Fibroblast of pulmonary artery (primary cell): Measurements from ENCODE around the gene ZNF860.

Experiments
- DNase-seq: peaks from one replicate; pipeline ENCODE4 v3.0.0-alpha.2; 2010; ENCODE audit warnings: low read depth
- H3K4me3 ChIP-seq: replicated peaks from 2 replicates; pipeline ENCODE4 v1.5.1; 2011; ENCODE audit warnings: low read depth, mild to moderate bottlenecking, control low read depth, low read length, moderate library complexity
- TF ChIP-seq, protein P1 (sequence below): IDR thresholded peaks from 2 replicates; pipeline ENCODE4 v1.5.1; 2011; ENCODE audit warnings: mild to moderate bottlenecking, control low read depth, low read length, inconsistent platforms; ENCODE audit errors: missing control alignments

The ZNF860 gene

DNA sequence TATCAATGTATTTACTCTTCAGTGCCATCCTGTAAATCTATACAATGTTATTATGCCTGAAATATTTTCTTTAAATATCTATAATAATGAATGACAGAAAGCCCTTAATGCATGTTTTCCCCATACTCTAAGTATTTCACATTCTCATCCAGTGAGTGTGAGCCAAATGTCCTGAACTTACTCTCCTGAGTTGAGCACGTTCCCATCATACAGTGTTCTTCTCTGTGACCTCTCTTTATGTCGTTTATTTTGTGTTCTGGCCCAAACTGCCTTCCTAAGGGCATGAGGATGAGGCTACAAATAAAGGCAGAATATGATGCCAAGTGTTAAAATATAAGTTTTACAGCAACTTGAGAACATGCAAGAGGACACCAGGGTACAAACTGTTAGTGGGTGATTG lies 3.8 kb upstream of the ZNF860 start:
- H3K4me3 ChIP-seq, result no peak overlapping the region
- DNase-seq, result no peak
- TF ChIP-seq, protein P1, sequence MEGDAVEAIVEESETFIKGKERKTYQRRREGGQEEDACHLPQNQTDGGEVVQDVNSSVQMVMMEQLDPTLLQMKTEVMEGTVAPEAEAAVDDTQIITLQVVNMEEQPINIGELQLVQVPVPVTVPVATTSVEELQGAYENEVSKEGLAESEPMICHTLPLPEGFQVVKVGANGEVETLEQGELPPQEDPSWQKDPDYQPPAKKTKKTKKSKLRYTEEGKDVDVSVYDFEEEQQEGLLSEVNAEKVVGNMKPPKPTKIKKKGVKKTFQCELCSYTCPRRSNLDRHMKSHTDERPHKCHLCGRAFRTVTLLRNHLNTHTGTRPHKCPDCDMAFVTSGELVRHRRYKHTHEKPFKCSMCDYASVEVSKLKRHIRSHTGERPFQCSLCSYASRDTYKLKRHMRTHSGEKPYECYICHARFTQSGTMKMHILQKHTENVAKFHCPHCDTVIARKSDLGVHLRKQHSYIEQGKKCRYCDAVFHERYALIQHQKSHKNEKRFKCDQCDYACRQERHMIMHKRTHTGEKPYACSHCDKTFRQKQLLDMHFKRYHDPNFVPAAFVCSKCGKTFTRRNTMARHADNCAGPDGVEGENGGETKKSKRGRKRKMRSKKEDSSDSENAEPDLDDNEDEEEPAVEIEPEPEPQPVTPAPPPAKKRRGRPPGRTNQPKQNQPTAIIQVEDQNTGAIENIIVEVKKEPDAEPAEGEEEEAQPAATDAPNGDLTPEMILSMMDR, result no peak

DNA sequence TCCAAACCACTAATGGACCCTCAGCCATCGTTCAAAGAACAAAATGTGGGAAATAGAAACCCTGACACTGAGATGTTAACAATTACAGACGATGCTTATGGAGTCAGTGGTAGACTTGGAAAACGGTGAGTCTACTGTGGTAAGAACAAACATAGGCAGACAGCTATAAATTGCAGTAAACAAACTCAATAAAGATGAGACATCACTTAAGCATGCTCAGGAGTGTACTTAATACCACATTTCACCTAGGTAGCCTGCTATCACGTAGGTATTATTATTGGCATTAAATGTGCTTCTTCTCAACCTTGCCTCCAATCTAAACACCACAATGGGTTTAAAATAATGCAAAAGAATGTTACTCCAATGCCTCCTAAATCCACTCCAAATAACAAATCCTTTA lies 3.0 kb upstream of the ZNF860 start:
- no peak for DNase-seq

DNA sequence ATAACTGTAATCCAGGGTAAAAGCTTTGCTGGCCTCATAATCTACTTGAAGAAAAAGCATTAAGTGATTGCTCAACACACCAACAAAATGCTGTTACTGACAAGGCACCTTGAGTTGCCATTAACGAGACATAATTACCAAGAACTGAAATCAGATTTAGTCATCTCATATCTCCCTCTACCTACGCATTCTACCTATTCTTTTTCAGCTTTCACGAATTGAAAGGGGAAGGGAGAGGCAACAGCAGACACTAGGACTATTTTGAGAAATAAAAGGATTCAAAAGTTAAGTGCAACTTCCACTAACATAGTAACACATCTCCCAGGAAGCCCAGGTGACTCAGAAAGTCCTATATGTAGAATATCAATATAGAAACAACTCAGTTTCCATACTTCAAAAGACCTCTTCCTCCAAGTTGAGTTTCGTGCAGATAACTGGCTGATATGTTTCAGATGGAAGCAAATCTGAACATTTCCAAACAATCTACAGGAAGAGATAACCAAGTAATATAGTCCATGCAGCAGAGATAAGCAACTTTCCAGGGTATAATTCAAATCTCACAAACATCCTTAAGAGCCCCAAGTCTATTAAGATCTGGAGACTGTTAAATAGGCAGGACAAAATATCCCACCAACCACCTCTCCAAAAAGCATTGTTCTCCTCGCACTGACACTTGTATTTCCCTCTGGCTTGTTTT lies 2.4 kb upstream of the ZNF860 start:
- TF ChIP-seq, protein P1, result no peak
- peak overlapping the region; percentile 82 for H3K4me3 ChIP-seq
- no peak for DNase-seq

More for the DNA sequence above, 3.0 kb upstream of the ZNF860 start:
- no peak overlapping the region for H3K4me3 ChIP-seq
- TF ChIP-seq, protein P1, result no peak

DNA sequence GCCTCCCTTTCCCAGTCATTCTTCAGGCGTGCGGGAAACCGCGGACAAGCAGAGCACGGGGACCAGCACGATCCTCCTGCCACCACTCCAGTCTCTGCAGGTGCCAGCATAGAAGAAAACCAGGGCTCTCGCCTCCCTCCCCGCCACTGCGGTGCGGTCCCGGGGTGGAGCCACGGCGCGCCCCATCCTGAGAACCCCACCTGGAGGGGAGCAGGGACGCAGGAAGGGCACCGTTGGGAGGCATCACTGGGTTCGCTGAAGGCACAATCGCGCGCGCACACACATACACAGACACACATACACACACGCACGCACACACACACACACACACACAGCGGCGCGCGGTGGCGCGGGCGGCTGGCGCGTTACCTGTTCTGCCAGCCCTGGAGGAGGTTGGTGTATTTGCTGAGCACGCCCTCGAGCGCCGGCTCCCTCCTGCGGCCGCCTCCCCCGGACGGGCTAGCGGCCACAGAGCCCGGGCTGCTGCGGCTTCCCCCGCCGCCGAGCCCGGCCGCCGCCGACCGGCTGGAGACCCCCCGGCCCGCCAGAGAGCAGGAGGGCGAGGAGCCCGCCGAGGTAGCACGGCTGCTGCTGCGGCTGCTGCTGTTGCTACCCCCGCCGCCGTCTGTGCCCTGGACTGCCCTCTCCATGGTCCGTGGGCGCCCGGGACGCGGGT lies 882 bp upstream of the ZNF860 start:
- peak overlapping the region; percentile 82 for H3K4me3 ChIP-seq
- TF ChIP-seq, protein P1, result no peak
- DNase-seq, result peak; percentile 60

DNA sequence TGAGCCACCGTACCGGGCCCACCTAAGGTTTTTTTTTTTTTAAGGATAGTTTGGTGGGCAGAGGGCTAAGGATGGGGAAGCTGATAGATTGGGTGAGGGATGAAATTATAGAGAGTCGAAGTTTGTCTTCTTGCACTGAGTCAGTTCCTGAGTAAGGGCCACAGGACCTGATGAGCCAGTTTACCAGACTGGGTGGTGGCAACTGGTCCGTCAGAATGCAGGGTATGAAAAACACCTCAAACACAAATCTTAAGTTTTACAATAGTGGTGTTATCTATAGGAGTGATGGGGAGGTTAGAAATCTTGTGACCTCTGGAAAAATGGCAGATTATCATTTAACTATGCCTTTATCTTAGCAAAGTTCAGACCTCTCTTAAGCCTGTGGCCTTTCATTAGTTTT lies 2.8 kb downstream of the ZNF860 start:
- H3K4me3 ChIP-seq, result no peak overlapping the region
- no peak for DNase-seq
- TF ChIP-seq, protein P1, result no peak

DNA sequence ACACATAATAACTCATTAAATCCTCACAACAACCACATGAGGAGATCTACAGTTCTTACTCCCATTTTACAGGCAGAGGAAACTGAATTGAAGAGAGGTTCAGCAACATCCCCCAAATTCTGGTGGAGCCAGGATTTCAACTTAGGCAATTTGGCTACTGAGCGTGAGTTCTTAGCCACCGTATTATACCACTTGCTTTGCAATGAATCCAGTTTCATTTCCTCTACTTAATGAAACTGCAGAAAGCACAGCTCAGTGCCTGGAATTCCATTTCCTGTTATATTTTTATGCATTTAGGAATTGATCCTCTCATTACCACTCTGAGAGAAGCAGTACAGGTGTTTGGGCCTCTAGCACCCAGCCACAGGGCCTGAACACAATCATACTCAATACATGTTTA lies 4.3 kb downstream of the ZNF860 start:
- DNase-seq, result no peak
- no peak overlapping the region for H3K4me3 ChIP-seq
- TF ChIP-seq, protein P1, result no peak
